HS-5 (cell line): Measurements from ENCODE around the gene ZXDA.
"Not testable (repeated sequence)": the region's sequence is repeated elsewhere in the genome, so short reads cannot be mapped to it uniquely, and the experiment has no call there.

Source experiments
- DNase-seq: peaks from one replicate; pipeline ENCODE4 v3.0.0-alpha.2; 2012; ENCODE audit warnings: low read depth

ZXDA gene

GRCh38 chrX:57910287-57910912 lies at the start of gene ZXDA:
ZXDA (minus strand) TSS chrX:57910458; CDS start chrX:57910420, 38 bp downstream.
- DNase-seq, result not testable (repeated sequence)

- DNase-seq, result no peak
Measured at GRCh38 chrX:57952320-57952678, 42.0 kb upstream of the ZXDA start.

DNA sequence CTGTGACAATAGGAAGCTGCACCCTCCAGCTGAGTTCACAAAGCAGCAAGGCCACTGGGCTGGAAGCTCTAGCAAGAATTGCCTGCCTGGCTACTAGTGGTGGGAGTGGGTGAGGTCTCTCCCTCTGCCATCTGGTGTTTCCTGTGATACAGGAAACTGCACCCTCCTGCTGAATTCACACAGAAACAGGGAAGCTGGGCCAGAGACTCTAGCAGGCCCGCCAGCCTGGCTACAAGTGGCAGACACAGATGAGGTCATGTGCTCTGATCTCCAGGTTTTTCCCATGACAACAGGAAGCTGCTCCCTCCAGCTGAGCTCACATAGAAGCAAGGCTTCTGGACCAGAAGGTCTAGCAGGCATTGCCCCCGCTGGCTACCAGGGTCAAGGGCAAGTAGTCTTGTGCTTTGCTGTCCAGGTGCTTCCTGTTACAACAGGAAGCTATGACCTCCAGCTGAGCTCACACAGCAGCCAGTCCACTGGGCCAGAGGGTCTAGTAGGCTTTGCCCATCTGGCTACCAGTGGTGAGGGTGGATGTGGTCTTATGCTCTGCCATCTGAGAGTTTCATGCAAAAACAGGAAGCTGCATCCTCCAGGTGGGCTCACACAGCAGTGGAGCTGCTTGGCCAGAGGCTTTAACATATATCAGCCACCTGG lies 41.5 kb upstream of the ZXDA start:
- DNase-seq, result no peak

GRCh38 chrX:57933321-57933720 lies 23.1 kb upstream of the ZXDA start:
- no peak for DNase-seq

DNA sequence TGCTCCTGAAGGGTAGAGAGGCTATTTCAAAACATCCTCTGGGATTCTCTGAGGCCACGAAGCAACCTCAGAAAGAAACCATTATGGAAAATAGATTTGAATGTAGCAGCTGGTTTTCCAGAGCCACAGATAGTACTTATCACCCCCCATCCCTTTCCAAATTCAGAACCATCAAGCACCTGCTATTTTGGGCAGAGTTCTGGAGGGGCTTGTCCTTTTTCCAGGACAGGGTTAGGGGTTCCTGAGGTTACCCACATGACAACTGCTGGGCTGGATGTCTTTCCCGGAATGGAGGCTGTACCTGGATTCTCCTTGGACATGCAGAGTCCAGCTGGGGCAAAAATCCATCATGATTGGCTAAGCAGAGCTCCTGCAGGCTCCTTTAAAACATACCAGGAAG lies 22.0 kb upstream of the ZXDA start:
- no peak for DNase-seq

DNA sequence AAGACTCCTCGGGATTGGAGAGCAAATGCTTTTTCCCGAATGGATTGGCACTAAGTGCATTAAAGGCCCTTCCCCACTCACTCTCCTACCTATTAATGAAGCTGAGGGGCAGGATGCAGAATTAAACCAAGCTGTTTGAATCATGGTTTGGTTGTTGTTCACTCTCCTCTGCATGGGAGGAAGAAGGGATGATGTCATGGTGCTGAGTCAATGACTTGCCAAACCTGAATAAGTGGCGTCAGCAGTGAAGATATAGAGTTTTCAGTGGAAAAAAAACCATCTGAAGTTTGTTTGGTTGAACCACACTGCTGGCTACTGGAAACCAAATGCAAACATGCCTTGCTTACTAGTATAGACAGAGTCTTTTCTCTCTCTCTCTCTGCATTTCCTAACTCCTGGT lies 19.8 kb upstream of the ZXDA start:
- no peak for DNase-seq

DNA sequence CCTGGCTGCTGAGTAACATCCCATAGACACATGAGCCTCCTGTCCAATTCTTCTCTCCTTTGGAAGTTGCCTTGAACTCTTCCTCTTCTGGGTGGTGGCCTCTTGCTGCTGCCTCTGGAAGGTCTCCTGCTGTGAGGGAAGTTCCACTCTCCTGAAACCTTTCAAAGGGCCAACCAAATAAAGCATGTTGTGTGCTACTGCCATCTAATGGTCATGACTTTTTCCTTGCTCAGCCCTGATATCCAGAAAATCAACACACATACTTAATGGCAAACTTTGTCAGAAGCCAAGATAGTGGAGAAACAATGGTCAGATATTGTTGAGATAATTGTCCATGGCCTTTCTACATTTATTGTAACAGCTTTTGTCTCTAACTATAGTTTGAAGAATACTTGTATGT lies 19.1 kb upstream of the ZXDA start:
- DNase-seq, result no peak

- DNase-seq, result no peak
Measured at GRCh38 chrX:57925806-57926205, 15.5 kb upstream of the ZXDA start.

DNA sequence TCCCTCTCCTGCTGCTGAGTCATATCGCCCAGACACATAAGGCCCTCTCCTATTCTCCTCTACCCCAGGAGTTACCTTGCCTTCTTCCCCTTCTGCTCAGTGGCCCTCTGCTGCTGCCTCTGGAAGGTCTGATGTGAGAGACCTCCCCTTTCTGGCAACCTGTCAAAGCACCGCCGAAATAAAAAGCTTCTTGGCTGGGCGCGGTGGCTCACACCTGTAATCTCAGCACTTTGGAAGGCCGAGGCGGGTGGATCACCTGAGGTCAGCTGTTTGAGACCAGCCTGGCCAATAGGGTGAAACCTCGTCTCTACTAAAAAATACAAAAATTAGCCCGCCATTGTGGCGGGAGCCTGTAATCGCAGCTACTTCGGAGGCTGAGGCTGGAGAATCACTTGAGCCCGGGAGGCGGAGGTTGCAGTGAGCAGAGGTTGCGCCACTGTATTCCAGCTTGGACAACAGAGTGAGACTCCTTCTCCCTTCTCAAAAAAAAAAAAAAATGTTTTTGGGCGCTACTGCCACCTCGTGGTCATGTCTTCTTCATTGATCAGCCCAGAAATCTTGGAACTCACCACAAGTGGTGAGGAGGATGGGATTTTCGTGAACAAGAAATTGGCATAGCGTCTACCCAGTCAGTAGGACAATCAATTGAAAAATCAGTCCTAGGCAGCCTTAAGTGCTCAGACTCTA lies 8.6 kb upstream of the ZXDA start:
- DNase-seq, result no peak

GRCh38 chrX:57915680-57916079 lies 5.4 kb upstream of the ZXDA start:
- no peak for DNase-seq

DNA sequence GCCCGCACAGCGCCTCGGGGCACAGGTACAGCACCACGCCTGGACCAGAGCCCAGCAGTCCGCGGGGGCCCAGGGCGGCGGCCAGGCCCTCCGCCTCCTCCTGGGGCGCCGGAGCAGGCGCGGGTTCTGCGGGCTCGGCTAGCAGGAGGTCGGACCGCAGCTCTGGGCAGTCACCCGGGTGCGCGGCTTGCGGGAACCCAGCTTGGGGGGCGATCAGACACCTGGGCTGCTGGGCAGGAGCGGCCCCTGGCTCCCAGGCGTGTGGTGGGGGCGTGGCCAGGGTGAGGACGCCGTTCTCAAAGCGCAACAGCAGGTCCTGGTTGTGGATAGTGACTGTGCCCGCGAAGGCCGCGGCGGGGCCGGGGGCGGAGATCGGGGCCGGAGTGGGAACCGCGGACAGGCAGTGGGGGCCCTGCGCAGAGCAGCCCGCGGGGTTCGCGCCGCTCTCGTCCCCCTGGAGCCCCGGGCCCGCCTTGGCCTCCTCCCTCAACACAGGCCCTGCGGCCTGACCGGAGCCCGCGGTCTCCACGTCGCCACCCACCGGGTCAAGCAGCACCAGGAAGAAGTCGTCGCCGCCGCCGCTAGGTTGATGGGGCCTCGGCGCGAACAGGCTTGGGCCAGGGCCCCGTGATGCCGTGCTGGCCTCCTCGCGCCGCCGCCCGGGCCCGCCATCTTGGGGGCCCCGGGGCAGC lies 517 bp downstream of the ZXDA start:
- DNase-seq, result not testable (repeated sequence)

DNA sequence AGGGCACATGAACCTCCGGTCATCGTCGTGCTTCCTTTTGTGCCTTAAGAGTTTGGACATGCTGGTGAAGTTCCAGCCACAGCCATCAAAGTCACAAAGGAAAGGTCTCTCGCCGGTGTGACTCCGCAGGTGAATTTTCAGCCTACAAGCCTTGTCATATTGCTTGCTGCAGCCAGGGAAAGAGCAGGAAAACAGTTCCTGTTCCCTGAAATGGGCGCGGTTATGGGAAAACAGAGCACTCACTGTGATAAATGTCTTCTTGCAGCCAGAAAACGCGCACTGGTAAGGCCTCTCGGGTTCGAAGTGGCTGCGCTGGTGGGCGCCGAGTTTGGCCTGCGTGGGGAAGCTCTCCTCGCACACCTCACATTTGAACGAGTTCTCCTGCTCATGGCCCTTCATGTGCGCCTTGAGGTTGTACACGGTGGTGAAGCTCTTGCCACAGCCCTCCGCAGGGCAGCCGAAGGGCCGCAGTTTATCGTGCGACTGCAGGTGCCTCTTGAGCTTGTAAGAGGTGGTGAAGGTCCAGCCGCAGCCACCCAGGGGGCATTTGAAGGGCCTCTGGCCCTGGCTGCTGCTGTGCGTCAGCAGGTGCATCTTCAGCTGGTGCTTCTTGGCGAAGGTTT lies 1.2 kb downstream of the ZXDA start:
- not testable (repeated sequence) for DNase-seq

GRCh38 chrX:57906790-57907189 lies 3.5 kb downstream of the ZXDA start:
- no peak for DNase-seq

DNA sequence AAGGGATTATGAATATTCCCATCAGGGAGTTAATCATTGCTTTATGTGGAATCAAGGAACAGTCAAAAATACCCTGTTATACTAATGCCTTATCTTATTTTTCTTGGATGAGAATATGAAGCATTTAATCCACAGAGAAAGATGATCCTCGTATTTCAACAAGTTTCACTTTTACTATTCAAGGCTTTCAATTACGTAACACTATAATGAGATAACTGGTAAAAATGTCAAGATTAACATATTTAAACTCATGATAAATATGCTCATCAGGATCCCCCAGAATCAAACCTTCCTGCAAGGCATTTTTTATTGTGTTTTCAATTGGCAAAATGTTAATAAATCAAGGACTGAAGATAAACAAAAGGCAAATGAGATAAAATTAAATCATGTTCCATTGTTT lies 5.1 kb downstream of the ZXDA start:
- DNase-seq, result no peak

GRCh38 chrX:57904176-57904880 lies 5.9 kb downstream of the ZXDA start:
- no peak for DNase-seq

- no peak for DNase-seq
Measured at GRCh38 chrX:57902633-57903032, 7.6 kb downstream of the ZXDA start.

- no peak for DNase-seq
Measured at GRCh38 chrX:57901466-57901865, 8.8 kb downstream of the ZXDA start.

DNA sequence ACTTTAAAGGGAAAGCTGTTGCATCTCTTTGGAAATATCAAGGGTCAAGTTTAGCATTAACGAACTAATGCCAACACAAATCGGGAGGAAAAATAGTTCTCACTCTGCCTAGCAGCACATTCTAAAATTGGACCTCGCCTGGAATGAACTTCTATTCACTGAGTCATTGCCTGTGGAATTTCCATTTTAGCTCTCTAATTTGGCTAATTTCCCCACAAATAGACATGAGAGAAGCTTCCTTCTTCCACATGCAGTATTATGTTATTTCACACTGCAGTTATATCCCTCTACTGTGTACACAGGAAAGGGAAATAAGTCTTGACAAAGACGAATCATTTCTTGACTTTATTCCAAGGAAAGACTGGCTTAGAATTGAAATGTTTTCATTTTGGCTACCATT lies 9.3 kb downstream of the ZXDA start:
- DNase-seq, result no peak

GRCh38 chrX:57899906-57900305 lies 10.4 kb downstream of the ZXDA start:
- DNase-seq, result no peak

DNA sequence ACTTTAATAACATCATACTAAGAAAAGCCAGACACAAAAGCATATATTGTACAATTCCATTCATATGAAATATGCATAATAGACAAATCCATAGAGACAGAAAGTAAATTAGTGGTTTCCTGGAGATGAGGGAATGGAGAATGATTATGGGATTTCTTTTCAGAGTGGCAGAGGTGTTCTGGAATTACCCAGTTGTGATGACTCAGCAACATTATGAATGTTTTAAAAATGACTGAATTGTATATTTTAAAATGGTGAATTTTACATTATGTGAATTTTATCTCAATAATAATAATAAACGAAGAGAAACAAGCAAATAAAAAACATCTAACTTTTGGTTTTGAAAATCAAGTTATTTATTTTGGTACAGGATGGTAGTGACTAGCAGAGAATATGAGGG lies 11.2 kb downstream of the ZXDA start:
- no peak for DNase-seq

DNA sequence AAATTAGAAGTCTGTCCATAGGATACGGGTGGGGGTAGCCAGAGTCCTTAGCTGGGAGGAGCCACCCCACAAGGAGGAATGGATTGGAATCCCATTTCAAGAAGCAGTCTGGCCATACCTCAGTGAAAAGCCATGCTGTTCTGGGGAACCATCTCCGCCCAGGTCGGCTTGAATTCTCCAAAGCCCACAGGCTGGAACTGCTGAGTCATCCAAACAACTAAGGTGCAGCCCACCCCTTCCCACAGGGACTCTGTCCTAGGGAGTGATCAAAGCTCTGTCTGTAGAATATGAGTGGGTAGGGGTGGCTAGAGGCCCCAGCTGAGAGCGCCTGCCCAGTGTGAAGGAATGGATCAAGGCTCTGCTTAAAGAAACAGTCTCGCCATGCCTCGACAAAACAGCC lies 38.8 kb downstream of the ZXDA start:
- no peak for DNase-seq
